ENCODE measurements around the gene RFC1. TPM values are rescaled to one million over a fixed set of nuclear protein-coding genes. Genes with fewer than 3 reads are reported as not detected.

RFC1 gene
- total and polyA plus RNA-seq, 9 of the 15 experiments (the other 6 are each of a cell fraction or from before 2014, with no cell fraction given): 16.8 to 85.6 (median 45.2) TPM

DNA sequence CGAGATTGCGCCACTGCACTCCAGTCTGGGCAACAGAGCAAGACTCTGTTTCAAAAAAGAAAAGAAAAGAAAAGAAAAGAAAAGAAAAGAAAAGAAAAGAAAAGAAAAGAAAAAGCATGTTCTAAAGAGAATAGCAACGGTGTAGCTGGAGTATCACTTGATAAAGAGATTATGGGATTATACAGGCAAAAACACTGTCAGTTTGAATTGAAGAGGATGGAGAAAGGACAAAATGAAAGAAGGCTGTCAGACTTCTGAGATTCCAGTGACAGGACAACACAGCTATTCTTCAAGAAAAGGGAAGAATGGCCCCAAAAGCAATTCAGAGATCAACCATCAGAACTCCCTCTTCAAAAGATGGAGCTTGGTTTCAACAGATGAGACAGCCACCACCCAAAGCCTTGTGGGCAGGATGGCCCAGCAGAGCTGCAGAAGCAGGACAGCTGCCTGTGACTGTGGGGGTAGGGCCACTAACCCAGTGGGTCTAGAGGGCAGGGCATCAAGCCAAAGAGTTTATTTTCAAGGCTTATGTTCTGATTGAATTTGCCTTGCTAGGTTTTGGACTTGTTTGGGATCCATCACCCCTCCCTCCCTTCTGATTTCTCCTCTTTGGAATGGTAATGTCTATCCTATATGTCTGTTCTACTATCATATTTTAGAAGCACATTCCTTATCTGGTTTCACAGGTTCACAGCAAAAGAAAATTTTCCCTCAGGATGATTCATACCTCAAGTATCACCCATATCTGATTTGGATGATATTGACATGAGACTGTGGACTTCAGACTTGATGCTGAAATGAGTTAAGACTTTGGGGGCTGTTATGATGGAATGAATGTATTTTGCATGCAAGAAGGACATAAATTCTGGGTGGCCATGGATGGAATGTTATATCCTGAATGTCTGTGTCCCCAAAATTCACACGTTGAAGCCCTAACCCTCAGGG lies 17.5 kb downstream of the RFC1 start (continued):
- TF ChIP-seq, protein P1, sequence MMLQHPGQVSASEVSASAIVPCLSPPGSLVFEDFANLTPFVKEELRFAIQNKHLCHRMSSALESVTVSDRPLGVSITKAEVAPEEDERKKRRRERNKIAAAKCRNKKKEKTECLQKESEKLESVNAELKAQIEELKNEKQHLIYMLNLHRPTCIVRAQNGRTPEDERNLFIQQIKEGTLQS (IDR thresholded peaks at IDR 0.05): peak; percentile 65
- TF ChIP-seq, protein P1 (CRISPR knock-in tag; conservative IDR thresholded peaks at IDR 0.05): no peak
- TF ChIP-seq PML (IDR thresholded peaks at IDR 0.05; ENCODE audit: low read length): 0 out of 2 replicates have a peak, but pooled peaks have one; percentile 26
- peak; percentile 44; the same call in 1 of the 2 replicates for TF ChIP-seq JUN (IDR thresholded peaks at IDR 0.05; ENCODE audit: borderline replicate concordance, low read depth, low read length)
- no peak for TF ChIP-seq JUN (CRISPR knock-in tag; IDR thresholded peaks at IDR 0.05; ENCODE audit: borderline replicate concordance)
- TF ChIP-seq CLOCK (CRISPR knock-in tag; IDR thresholded peaks at IDR 0.05; ENCODE audit: borderline replicate concordance): no peak
- TF ChIP-seq MEIS2 (IDR thresholded peaks at IDR 0.05; ENCODE audit: partially characterized antibody): peak; percentile 19
- TF ChIP-seq CBFA2T2 (conservative IDR thresholded peaks at IDR 0.05): 0 out of 2 replicates have a peak, but pooled peaks have one; percentile 24
- TF ChIP-seq ZNF512 (tag; IDR thresholded peaks at IDR 0.05): peak; percentile 59; the same call in 1 of the 2 replicates
- no peak for TF ChIP-seq ARHGAP35 (IDR thresholded peaks at IDR 0.05; ENCODE audit: partially characterized antibody)
- peak; percentile 89 for TF ChIP-seq BRD9 (IDR thresholded peaks at IDR 0.05; ENCODE audit: low read depth, partially characterized antibody)
- peak; percentile 89 for TF ChIP-seq FOSL1 (tag; conservative IDR thresholded peaks at IDR 0.05)
